RWPE2 (cell line): Measurements from ENCODE around the gene AGTPBP1.

Source experiments
- ATAC-seq: fragments of 200-7000 bp; cut with Tn5 transposase; 3 replicates; pipeline ENCODE4 v1.9.1; 2021; ENCODE audit warnings: low read depth
- DNase-seq: peaks from one replicate; pipeline ENCODE4 v3.0.0-alpha.2; 2020; ENCODE audit warnings: low spot score
- H3K27ac ChIP-seq: fragments of 450-650 bp; 2 replicates; pipeline ENCODE4 v1.5.1; 2017; ENCODE audit warnings: mild to moderate bottlenecking; ENCODE audit not compliant: poor library complexity, severe bottlenecking
- H3K27me3 ChIP-seq: fragments of 250-450 bp; sonication (Bioruptor Pico); 2 replicates; pipeline ENCODE4 v1.5.1; 2021; ENCODE audit warnings: mild to moderate bottlenecking, moderate library complexity; ENCODE audit not compliant: insufficient read depth, poor library complexity, severe bottlenecking
- H3K36me3 ChIP-seq: fragments of 250-450 bp; sonication (Bioruptor Pico); 2 replicates; pipeline ENCODE4 v1.5.1; 2020; ENCODE audit warnings: low read depth, mild to moderate bottlenecking, moderate library complexity
- H3K4me1 ChIP-seq: fragments of 250-450 bp; sonication (Bioruptor Pico); 2 replicates; pipeline ENCODE4 v1.5.1; 2021; ENCODE audit warnings: mild to moderate bottlenecking, moderate library complexity; ENCODE audit not compliant: insufficient read depth, poor library complexity, severe bottlenecking
- H3K4me3 ChIP-seq: fragments of 250-450 bp; sonication (Bioruptor Pico); 2 replicates; pipeline ENCODE4 v1.5.1; 2021; ENCODE audit warnings: mild to moderate bottlenecking, moderate library complexity; ENCODE audit not compliant: severe bottlenecking
- H3K9me3 ChIP-seq: fragments of 250-450 bp; sonication (Bioruptor Pico); 2 replicates; pipeline ENCODE4 v1.5.1; 2021; ENCODE audit warnings: mild to moderate bottlenecking, moderate library complexity; ENCODE audit not compliant: severe bottlenecking
- CTCF ChIP-seq: fragments of 450-650 bp; IDR thresholded peaks from one replicate; pipeline ENCODE4 v1.5.1; 2017; ENCODE audit warnings: mild to moderate bottlenecking, moderate library complexity; ENCODE audit not compliant: poor library complexity, severe bottlenecking

AGTPBP1 gene

GRCh38 chr9:85510830-85511504 is 230.8 kb downstream of the AGTPBP1 start:
- no peaks in the 10 kb centered on the region for H3K4me1 ChIP-seq

DNA sequence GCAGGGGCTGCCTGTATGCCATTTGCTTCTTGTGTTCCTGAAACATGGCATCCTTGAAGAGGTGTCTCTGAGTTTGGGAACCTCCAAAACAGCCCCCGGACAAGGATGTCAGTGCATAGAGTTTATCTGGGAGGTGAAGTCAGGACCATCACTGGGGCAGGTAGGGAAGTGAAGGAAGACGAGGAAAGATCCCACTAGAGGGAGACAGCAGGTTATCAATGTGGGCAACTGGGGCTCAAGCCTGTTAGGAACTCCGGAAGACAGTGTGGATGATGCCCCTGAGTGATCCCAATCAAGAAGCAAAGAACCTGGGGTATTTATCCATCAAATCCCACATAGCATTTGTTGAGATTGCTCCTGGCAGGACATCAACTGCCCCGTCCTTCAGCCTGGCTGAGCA is 233.1 kb downstream of the AGTPBP1 start:
- peak; percentile 64 for ATAC-seq
- no peaks in the 10 kb centered on the region for H3K9me3 ChIP-seq
- no peaks in the 10 kb centered on the region for H3K36me3 ChIP-seq
- H3K27ac ChIP-seq, result no peak overlapping the region
- no peaks in the 10 kb centered on the region for H3K4me1 ChIP-seq
- no peaks in the 10 kb centered on the region for H3K27me3 ChIP-seq
- TF ChIP-seq CTCF, result peak; percentile 25
- no peak for DNase-seq
- no peak overlapping the region for H3K4me3 ChIP-seq

More at GRCh38 chr9:85510830-85511504, 230.8 kb downstream of the AGTPBP1 start:
- H3K9me3 ChIP-seq, result no peaks in the 10 kb centered on the region
- H3K27me3 ChIP-seq, result no peaks in the 10 kb centered on the region
- no peak overlapping the region for H3K4me3 ChIP-seq
- DNase-seq (no peak), ATAC-seq (no peak)
- H3K27ac ChIP-seq, result no peak overlapping the region
- no peaks in the 10 kb centered on the region for H3K36me3 ChIP-seq
- no peak for TF ChIP-seq CTCF

GRCh38 chr9:85505612-85506011 is 236.1 kb downstream of the AGTPBP1 start:
- ATAC-seq (no peak), DNase-seq (no peak)
- no peak overlapping the region for H3K4me3 ChIP-seq

DNA sequence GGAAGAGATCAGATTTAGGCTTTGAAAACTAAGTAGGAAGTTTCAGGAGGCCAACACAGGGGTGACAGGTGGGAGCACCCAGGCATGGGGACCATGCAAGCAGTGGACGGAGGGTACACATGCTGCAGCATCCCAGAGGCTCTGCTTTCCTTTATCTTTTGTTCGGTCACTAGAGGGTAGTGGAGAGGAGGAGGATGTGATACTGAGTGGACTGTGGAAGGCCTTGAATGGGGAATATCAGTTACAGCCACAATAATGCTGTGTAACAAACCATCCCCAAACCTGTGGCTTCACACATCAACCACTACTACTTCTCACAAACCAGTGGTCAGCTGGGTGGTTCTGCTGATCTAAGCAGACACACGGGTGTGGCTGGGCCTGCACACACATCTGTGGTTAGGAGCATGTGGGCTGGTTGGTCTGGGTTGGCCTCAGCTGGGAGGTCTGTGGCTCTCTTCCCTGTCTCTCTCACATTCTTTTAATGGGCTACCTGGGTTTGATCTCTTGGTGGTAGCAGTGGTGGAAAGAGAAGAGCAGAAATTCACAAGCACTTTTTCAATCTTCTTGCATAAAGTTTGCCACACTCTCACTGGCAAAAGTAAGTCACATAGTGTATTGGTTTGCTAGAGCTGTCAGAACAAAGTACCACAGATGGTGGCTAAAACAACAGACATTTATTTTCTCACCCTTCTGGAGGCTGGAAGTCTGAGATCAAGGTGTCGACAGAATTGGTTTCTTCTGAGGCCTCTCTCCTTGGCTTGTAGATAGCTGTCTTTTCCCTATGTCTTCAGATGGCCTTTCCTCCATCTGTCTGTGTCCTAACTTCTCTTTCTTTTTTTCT is 238.7 kb downstream of the AGTPBP1 start:
- H3K9me3 ChIP-seq, result no peaks in the 10 kb centered on the region
- DNase-seq, result no peak
- no peaks in the 10 kb centered on the region for H3K36me3 ChIP-seq
- H3K4me1 ChIP-seq, result no peaks in the 10 kb centered on the region
- H3K27me3 ChIP-seq, result no peaks in the 10 kb centered on the region
- no peak for TF ChIP-seq CTCF
- peak; percentile 29; the same call in 1 of the 3 replicates for ATAC-seq
- H3K4me3 ChIP-seq, result no peak overlapping the region
- H3K27ac ChIP-seq, result no peak overlapping the region

More at GRCh38 chr9:85505612-85506011, 236.1 kb downstream of the AGTPBP1 start:
- Histone ChIP-seq H3K27me3 (no peaks in the 10 kb centered on the region), H3K9me3 (no peaks in the 10 kb centered on the region), H3K27ac (no peak overlapping the region), H3K4me1 (no peaks in the 10 kb centered on the region), H3K36me3 (no peaks in the 10 kb centered on the region)
- no peak for TF ChIP-seq CTCF

- ATAC-seq, result no peak
- no peak for TF ChIP-seq CTCF
- H3K4me1 ChIP-seq, result no peaks in the 10 kb centered on the region
- DNase-seq, result no peak
- no peak overlapping the region for H3K4me3 ChIP-seq
- H3K27ac ChIP-seq, result no peak overlapping the region
- no peaks in the 10 kb centered on the region for H3K36me3 ChIP-seq
- no peaks in the 10 kb centered on the region for H3K27me3 ChIP-seq
- no peaks in the 10 kb centered on the region for H3K9me3 ChIP-seq
Measured at GRCh38 chr9:85501882-85502281, 239.9 kb downstream of the AGTPBP1 start.
